GM19468 (cell line): ENCODE data around the gene GSPT1.
"Not testable (repeated sequence)": the region's sequence is repeated elsewhere in the genome, so short reads cannot be mapped to it uniquely, and the experiment has no call there.

Experiments used
- ATAC-seq: cut with Tn5 transposase; IDR thresholded peaks from one replicate; pipeline ENCODE4 v1.9.1; 2021; ENCODE audit warnings: mild to moderate bottlenecking, moderate library complexity, moderate number of reproducible peaks; ENCODE audit not compliant: unreplicated experiment; ENCODE audit errors: extremely low read depth

GSPT1 gene

GRCh38 chr16:11869353-11870228 is 46.2 kb downstream of the GSPT1 start:
- no peak for ATAC-seq

DNA sequence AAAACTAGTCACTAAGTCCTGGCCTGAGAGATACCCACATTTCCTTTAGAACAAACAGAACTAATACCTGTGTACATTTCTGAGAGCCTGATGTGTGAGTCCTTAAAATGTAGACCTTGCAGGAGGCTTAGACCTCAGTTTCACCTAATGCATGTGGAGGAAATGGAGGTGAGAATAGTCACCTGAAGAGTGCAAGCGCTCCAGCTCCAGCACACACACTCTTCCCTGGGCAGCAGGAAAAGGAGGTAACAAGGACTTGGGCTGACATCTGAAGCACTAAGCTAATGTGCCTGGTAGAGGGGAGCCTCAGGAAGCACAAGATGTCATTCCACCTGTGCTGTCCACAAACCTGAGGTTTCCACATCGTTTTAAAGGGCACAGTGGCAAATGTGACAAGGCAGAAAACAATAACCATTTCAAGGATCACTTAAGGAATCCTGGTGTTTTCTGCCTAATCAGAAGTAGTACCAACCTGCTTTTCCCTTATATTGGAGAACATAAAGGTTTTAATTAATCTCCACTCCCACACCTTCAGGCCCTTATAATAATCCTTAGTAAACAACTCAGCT is 47.3 kb downstream of the GSPT1 start:
- ATAC-seq = no peak

DNA sequence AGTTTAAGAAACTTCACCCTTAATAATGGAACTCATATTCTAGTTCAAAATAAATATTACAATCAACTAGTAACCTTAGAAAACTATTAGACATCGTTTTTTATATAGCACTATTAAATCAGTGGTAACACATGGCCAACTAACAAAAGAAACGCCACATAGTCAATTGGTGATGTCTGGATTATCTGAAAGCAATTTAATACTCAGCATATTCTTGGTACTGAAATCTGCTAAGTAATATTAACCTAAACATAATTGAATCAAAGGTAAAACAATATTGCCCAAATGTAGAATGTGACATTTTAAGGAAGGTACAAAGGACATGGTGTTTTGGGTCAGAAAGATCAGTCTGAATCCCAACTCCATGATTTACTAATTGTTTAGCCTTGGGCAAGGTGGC is 53.3 kb downstream of the GSPT1 start:
- no peak for ATAC-seq

GRCh38 chr16:11857161-11857560 is 58.6 kb downstream of the GSPT1 start:
- ATAC-seq = no peak

DNA sequence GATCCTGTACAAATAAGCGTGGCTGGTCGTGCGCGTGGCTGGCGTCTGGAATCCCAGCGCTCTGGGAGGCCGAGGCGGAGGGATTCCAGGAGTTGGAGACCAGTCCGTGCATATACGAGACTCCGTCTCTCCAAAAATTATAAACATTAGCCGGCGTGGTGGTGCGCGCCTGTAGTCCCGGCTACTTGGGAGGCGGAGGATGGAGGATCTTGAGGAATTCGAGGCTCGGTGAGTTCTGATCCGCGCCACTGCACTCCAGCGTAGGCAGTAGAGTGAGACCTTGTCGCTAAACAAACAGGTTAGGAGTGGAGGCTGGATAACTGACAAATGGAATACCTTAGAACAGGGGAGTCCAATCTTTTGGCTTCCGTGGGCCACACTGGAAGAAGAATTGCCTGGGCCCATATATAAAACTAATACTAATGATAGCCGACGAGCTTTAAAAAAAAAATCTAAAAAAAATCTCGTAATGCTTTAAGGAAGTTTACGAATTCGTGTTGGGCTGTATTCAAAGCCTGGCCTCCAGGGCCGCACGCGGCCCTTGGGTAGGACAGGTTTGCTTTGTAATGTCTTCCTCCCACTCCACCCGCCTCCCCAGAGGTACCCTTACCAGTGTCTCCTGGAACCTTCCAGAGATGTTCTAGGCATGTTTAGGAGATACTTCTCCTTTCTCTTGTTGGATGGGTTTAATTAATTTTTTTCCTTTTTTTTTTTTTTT is 63.5 kb downstream of the GSPT1 start:
- ATAC-seq = no peak

DNA sequence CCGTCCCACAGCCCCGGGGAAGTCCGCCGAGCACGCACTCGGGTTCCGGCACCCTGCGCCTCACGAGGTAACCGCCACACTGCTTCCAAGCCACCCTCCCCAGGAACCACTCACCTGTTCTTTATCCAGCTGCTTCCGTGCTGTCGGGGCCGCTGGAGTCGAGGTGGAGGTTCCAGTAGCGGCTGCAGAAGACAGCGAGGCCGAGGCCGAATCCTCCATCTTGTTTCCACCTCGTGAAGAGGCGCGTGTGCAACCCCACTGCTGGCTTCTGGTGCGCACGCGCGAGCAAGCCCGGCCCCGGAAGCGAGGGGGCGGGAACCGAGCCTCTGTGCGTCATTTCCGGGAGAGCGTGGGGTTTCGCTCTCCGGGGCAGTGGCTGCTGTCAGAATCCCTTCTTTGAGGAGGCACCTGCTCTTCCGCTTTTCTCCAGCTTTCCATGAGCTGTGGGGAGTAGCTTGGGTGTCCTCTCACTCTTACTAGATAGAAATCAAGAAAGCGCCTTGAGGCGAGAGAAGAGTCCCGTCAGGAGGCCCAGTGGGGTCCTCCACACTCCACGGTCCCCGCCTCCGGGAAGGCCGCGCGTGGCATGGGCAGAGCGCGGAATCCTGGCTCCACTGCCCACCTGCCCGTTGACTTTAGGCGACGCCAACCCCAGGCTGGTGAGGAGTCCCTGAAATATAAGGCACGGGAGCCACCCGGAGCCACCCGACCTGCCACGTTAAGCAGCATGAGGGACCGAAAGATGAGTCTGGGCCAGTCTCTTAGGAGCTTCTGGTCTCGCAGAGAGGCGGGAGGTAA is 64.3 kb downstream of the GSPT1 start, which contains the start of gene RSL1D1:
Gene RSL1D1 (minus strand): TSS at position 249 of the 798 bp plus-strand sequence. CDS start 30 bp downstream, at position 219.
- peak; percentile 59 for ATAC-seq

DNA sequence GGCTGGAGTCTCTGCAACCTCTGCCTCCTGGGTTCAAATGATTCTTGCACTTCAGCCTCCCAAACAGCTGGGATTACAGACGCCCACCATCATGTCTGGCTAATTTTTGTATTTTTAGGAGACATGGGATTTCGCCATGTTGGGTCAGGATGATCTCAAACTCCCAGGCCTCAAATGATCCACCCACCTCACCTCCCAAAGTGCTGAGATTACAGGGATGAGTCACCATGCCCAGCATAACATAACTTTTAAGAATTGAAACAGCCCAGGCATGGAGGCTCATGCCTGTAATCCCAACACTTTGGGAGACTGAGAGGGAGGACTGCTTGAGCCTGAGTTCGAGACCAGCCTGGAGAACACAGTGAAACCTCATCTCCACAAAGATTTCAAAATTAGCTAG is 66.9 kb downstream of the GSPT1 start:
- no peak for ATAC-seq

- no peak for ATAC-seq
Observed at GRCh38 chr16:11844499-11844898, 71.3 kb downstream of the GSPT1 start.

DNA sequence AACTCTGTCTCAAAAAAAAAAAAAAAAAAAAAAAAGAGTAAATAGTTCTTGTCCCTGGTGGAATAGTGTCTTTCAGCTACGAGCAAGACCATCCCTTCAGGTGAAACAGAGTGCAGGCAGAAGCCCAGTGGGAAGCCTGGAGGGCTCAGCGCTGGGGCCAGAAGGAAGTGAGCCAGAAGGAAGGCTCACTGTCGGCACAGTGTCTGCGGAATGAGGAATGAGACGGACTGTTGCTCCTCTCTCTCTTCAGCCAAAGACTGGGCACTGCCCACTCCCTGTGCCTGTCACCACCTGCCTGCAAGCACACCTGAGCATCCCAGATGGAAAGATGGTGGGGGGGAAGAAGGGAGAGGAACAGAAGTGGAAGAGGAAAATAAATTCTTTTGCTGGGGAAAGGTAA is 71.9 kb downstream of the GSPT1 start:
- no peak for ATAC-seq

DNA sequence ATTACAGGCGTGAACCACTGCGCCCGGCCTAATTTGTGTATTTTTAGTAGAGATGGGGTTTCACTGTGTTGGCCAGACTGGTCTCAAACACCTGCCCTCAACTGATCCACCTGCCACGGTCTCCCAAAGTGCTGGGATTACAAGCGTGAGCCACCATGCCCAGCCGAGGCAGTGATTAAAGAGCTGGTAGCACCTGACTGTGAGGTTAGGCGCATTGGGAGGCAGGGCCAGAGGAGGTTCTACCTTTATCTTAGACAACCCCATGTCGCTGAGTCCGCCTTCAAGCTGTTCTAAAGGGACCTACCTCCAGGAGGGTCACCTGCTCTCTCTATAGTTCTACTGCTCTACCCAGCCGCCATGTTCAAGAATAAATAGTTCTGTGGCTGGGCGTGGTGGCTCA is 72.5 kb downstream of the GSPT1 start:
- ATAC-seq = no peak

DNA sequence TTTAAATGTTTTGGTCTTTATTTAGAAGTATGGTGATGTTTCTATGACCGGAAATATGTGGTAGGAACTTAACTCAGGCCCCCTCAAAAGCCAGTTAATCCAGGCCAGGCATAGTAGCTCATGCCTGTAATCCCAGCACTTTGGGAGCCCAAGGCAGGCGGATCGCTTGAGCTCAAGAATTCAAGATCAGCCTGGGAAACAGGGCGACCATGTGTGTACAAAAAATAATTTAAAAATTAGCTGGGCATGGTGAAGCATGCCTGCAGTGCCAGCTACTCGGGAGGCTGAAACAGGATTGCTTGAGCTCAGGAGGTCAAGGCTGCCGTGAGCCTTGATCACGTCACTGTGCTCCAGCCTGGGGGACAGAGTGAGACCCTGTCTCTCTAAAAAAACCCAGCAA is 74.7 kb downstream of the GSPT1 start:
- ATAC-seq = no peak

- ATAC-seq = no peak
Observed at GRCh38 chr16:11836650-11837244, 79.0 kb downstream of the GSPT1 start.

DNA sequence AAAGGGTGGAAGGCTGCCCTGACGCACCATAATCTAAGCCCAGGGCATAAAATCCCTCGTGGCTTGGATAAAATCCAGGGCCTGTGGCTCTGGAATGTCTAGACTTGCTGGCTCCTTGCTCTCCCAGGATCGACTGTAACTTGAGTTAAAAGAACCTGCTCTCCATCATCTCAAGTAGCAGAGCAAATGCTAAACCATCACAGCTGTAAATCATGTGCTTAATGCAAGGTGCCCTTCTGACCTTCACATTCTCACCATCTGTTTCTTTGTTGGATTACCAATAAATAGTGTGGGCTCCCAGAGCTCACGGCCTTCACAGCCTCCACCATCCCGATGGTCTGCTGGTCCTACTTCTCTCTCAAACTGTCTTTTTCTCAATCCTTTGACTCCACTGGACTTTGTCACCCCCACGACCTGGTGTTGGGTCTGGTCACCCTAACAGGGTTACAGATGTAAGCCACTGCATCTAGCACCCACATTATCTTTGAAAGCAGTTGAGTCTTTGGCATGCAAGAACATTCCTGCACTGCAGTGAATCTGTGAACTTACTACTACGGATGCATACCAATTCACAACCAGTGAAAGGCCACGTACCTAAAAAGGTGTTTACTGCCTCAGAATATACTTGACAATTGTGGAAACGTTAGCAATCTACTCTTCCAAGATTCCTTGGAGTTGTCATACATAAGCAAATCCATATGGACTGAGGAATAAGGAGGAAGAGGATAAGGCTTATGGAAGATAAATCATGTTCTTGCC is 79.7 kb downstream of the GSPT1 start:
- ATAC-seq = no peak

GRCh38 chr16:11835309-11835708 is 80.4 kb downstream of the GSPT1 start:
- no peak for ATAC-seq

GRCh38 chr16:11833951-11834695 is 81.6 kb downstream of the GSPT1 start:
- ATAC-seq = no peak

- no peak for ATAC-seq
Observed at GRCh38 chr16:11828696-11829095, 87.1 kb downstream of the GSPT1 start.

DNA sequence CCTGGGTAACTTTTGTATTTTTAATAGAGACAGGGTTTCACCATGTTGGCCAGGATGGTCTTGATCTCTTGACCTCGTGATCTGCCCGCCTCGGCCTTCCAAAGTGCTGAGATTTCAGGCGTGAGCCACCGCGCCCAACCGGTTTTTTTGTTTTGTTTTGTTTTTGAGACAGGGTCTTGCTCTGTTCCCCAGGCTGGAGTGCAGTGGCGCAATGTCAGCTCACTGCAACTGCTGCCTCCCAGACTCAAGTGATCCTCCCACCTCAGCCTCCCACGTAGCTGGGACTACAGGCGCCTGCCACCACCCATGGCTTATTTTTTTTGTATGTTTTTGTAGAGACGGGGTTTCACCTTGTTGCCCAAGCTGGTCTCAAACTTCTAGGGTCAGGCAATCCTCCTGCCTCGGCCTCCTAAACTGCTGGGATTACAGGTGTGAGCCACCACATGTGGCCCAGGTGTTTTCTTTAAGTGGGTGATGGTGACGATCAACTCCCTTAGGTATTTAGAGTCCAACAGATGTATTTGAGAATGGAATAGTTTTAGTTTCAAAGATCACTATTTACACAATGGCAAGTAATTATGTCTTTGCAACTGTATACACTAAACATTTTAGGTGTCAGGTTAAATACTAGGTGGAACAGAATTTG is 90.1 kb downstream of the GSPT1 start:
- ATAC-seq = not testable (repeated sequence)

- no peak for ATAC-seq
Observed at GRCh38 chr16:11824362-11824761, 91.4 kb downstream of the GSPT1 start.
